Stimulated activated CD4-positive, alpha-beta T cell treated with anti-CD3 and anti-CD28 coated beads, Interleukin-1b, Interleukin-23, amount 100 ng/mL, for 48 hours (primary cell): ENCODE data around the gene SCARB2.

Source experiments
- DNase-seq: peaks from one replicate; pipeline ENCODE4 v3.0.0-alpha.2; 2020

SCARB2 gene

GRCh38 chr4:76197971-76198410, 15.6 kb downstream of the SCARB2 start:
- DNase-seq: peak; percentile 22

DNA sequence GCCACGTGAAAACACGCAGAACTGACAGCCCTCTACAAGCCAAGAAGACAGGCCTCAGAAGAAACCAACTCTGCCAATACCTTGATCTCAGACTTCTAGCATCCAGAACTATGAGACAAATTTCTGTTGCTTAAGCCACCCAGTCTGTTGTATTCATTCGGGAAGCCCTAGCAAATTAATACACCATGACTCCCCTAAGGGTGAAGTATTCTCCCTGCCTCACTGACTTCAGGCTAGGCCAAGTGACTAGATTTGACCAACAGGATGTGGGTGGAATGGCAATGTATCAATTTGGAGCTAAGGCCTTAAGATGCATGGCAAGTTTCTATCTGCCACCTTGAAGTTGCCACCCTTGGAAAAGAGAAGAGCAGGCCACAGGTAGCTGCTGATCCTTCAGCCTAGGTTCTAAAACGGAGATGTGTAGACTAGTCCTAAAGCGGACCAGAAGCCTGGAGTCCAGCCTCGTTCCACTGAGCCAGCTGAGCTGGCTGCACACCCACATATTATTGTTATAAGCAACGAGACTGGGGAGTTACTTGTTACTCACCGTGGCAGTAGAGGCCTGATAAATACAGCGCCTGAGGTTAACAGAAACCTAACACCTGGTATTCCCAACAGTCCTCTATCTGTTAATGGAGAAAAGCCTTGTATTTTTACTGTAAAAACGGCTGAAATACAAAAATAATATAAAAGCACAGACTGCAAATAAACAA, 16.4 kb downstream of the SCARB2 start:
- DNase-seq: no peak

GRCh38 chr4:76196376-76196775, 17.2 kb downstream of the SCARB2 start:
- no peak for DNase-seq

- no peak for DNase-seq
These were observed 18.3 kb downstream of the SCARB2 start for GRCh38 chr4:76195326-76195725.

- no peak for DNase-seq
These were observed 19.3 kb downstream of the SCARB2 start for GRCh38 chr4:76194325-76194724.

DNA sequence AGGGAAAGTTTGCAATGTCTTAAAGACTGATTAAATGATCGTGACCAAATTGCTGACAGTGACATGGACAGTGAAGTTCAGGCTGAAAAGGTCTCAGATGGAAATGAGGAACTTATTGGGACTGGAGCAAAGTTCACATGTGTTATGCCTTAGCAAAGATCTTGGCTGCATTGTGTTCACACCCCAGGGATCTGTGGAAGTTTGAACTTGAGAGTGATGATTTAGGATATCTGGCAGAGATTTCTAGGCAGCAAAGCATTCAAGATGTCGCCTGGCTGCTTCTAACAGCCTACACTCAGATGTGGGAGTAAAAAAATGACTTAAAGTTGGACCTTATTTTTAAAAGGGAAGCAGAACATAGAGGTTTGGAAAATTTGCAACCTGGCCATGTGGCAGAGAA, 21.4 kb downstream of the SCARB2 start:
- DNase-seq: no peak

GRCh38 chr4:76188557-76188956, 25.1 kb downstream of the SCARB2 start:
- DNase-seq: no peak

DNA sequence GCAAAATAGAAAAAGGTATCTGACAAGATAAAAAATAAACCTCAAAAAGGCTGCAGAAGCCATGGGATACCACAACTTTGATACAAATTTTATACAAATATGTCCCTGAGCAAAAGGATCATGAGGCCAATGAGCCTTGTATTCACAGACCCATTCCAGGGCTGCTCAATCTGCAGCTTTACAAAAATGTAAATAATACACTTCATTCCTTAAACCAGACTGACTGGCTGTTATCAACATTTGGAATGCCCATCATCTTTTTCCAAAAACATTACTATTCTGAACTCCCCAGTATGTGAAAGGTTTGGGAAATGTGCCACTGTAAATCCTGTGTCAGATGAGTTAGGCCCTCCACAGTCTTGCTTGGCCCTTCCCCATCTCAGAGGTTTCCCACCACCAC, 25.5 kb downstream of the SCARB2 start:
- no peak for DNase-seq

GRCh38 chr4:76187152-76187551, 26.5 kb downstream of the SCARB2 start:
- no peak for DNase-seq

DNA sequence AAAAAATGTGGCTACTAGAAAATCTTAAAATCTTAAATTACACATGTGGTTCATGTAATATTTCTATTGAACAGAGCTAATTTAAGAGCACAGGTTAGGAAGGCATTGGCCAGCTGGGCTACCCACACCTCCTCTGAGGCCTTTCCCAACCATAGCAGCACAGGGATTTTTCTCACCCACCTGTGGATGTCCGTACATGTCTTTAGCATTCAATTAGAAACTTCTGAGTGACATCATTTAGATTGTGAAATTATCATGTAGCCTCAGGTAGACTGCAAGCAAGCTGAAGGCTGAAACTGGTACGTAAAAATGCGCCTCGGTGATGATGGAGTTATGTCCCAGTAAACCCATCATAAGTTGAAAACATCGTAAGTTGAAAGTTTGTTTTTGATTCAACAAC, 31.2 kb downstream of the SCARB2 start:
- DNase-seq: no peak

DNA sequence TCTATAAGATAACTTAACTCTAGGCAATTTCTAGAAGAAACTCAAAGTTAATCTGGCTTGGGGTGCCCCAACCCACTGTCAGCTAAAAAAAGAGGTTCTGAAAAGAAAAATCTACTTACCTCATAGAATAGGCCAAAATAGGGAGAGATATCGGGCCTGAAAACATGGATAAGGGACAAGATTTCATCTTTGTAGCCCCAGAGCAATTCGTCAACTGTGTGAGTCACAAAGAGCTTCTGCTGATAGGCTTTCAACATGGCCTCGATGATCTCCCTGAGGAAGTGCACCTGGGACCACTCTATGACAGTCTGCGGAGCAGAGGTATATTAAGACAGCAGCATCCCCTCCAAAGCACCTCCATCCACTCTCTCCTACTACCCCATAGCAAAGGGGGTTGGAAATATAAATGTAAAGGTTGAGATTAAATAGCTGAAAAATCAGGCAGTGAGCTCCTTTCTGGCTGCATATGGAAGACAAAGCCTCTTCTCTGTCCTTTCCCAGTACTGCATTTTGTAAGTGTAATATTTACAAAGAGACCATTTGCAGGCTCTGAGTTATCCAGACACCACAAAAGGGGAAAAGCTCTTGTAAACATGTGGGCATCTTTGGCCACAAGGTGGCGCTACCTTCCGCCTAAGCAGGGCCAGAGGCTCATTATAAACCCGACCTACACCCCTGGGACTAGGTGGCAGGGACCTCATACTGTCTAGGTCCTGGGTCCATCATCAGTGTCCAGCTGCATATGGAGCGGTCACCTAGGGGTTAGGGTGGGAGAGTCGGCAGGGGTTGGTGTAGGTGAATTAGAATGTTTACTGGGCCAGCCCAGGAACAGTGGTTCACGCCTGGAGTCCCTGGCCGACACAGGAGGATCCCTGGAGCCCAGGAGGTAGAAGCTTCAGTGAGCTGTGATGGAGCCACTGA, 34.0 kb downstream of the SCARB2 start:
- DNase-seq: peak; percentile 81

DNA sequence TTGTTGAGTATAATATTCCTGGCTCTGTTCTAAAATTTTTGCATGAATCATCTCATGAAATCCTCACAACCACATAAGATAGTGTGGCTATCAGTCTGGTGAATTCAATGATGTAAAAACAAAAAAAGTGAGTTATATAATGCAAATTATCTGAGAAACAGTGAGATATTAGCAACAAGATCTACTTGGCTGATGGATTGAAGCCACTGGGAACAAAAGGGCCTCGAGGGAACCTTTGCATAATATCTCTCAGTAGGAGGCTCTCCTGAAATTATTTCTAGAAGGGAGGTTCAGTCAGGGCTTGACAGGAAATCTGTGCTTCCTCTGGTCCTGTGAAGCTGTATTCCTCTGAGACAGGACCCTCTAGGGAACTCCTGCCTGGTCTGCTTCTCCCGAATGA, 35.3 kb downstream of the SCARB2 start:
- DNase-seq: no peak

- no peak for DNase-seq
These were observed 35.9 kb downstream of the SCARB2 start for GRCh38 chr4:76177709-76178108.

- DNase-seq: no peak
These were observed 38.3 kb downstream of the SCARB2 start for GRCh38 chr4:76175336-76175735.

DNA sequence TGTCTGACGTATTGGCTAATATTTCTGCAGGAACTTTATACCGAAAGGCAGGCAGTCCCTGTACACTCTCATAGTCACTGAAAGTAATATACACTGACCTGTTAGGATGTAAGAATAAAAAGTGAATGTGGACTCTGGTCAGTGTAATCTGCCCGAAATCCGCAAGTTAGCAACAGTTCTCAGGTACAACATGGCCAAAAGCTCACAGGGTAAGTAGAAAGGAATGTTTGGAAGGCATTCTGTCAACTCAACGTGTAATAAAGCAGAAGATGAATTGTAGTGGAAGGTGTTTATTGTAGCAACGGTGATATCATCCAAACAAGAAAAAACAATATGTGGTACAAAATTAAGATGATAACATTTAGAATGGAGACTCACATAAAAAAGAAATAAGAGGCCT, 39.4 kb downstream of the SCARB2 start:
- DNase-seq: no peak

- no peak for DNase-seq
These were observed 44.9 kb downstream of the SCARB2 start for GRCh38 chr4:76168688-76169087.

DNA sequence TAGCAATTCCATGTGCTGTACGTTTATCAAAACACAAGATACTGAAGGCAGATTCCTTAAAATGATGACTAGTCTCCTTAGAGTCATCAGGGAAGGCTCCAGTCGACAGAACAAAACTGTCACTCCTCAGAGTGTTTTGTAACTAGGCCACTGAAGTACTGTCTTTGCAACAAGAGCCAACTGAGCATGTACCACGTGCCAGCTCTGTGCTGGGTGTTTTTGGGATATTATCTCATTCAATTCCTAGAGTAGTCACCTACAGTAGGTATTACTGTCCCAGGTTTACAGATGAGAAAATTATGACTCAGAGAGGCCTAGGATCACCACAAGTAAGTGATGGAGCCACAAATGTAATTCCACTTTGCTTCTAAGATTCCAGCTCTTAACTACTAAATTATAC, 47.1 kb downstream of the SCARB2 start:
- DNase-seq: no peak

DNA sequence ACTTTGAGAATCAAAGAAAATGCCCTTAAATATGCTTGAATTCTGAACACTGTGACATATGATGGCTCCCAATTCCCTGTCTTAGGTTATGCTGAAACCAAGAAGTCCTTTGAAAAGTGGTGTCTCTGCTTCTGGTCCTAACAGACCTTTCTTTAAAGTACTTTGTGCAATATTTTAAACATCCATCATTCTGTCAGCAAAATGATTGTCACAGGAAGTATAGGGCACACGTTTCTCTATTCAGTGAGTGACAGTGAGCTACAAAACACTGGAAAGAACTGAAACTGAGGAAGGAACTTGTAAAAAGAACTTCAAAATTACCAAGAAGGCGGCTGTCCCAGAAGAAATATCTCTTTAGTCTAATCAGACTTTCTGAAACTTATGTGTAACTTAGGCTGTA, 53.3 kb downstream of the SCARB2 start:
- DNase-seq: no peak

DNA sequence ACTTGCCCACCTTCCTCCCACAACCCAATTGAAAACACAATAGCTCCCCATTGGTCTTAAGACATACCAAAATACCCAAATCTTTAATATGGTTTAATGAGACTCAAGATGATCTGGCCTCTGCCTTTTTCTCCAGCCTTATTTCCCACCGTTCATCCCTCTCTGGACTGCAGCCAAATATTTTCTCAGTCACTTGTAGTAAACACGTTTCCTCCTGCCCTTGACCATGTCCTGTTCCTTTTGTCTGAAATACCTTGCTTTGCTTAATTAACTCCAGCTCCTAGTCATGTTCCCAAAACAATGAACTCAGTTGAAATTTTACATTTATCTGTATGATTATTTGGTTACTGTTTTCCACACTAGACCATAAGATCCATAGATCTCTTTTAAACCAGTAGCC, 57.0 kb downstream of the SCARB2 start:
- no peak for DNase-seq

GRCh38 chr4:76155979-76156378, 57.6 kb downstream of the SCARB2 start:
- no peak for DNase-seq

DNA sequence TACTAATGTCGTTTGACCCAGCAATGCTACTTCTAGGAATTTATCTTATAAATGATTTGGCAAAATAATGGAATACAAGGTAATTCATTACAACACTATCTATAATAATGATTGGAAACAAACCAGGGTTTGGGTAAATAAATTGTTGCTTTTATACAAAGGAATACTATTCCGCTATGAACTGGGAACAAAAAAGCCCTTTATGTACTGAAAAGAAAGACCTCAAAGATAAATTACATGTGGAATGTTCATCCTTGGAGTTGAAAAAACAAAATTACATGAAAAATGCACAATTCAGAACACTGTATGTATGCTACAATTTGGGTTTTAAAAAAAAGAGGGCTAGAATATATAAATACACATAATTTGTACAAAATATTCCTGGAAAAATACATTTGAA, 60.3 kb downstream of the SCARB2 start:
- no peak for DNase-seq

DNA sequence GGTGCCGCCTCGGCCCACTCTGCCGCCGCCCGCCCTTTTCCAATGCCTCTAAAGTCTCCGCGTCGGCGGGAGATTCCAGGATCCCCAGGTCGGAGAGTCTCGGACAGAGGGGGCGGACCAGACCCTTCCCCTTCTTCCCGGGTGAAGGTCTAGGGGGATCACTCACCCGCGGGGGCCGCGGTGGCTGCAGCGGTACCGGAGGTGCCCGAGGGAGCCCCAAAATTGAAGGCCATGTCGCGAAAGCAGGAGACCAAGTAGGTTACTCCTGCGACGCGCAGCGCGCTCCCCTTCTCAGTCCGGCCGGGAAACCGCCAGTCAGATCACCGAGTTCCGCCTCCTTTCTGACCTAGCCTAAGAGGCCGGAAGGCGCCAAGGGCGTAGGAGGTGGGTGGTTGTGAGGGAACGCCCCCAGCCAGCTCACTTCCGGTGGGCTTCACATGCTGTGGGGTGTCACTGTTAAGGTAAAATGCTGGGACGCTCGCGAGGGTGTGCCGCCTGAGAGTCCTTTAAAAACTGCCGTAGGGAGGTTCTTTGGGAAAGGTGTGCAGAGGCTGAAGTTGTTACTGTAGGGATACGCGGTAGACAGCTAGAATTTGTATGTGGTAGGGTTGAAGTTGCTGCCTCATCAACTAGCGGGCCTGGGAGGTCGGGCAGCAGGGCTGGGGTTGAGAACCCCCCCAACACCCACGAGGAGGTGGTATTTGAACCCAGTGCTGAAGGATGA, 65.3 kb downstream of the SCARB2 start, which contains the start of gene NUP54:
TSS of gene NUP54 (minus strand) at position 256 of the 724 bp plus-strand sequence. CDS start at position 233, 23 bp downstream.
- DNase-seq: peak; percentile 97

- DNase-seq: peak; percentile 58
These were observed 66.0 kb downstream of the SCARB2 start for GRCh38 chr4:76147454-76148141.
